Pancreas (tissue), 10 donors: ENCODE results near the gene CCDC178. TPM values are rescaled to one million over a fixed set of nuclear protein-coding genes. Genes with fewer than 3 reads are reported as not detected.

Experiments used
- ATAC-seq, 4 donors: fragments of 200-7000 bp; cut with Tn5 transposase; one replicate each; pipeline versions ENCODE4 v1.8.0 to v1.9.1; 2020; ENCODE audit warnings: mild to moderate bottlenecking in 4 of 4, moderate library complexity in 4 of 4
- DNase-seq, 6 donors: peaks; one replicate each; pipeline ENCODE4 v3.0.0-alpha.2; 2020
- FAIRE-seq: peaks from 2 replicates; lab custom pipeline; 2012; peaks lifted over from hg19 to GRCh38; lab: Jason Lieb, UNC
- H3K27ac ChIP-seq, 4 donors: fragments of 200-600 bp; sonication (generic); 1 replicate in 3 of 4; 2 replicates in 1 of 4; pipeline versions ENCODE4 v1.5.0 to v1.8.0; 2020
- H3K27me3 ChIP-seq, 4 donors: fragments of 200-600 bp; one replicate each; pipeline ENCODE4 v1.8.0; 2021
- H3K36me3 ChIP-seq, 3 donors: fragments of 200-600 bp; sonication (generic) in 1 of 3; one replicate each; pipeline versions ENCODE4 v1.5.0 to v1.8.0; 2020 to 2021
- H3K4me1 ChIP-seq, 3 donors: fragments of 200-600 bp; one replicate each; pipeline ENCODE4 v1.8.0; 2021
- H3K4me3 ChIP-seq, 4 donors: fragments of 200-600 bp; sonication (generic) in 2 of 4; one replicate each; pipeline versions ENCODE4 v1.5.0 to v1.8.0; 2020 to 2021
- H3K9me3 ChIP-seq, 4 donors: fragments of 200-600 bp; one replicate each; pipeline ENCODE4 v1.8.0; 2021
- WGBS, 2 donors: extraction: QIAGEN DNeasy Blood & Tissue Kit; methylation state at CpG; one replicate each; pipeline ENCODE4 v1.1.7; 2013; 5-methylcytosine and 5-hydroxymethylcytosine counted together
- intact Hi-C, 3 donors: fragments of 100-400 bp; cut with DNase I; formaldehyde crosslinking; loops; one replicate each; pipeline versions ENCODE4 v1.11.1 to v1.14.2; 2022
- polyA plus RNA-seq, 2 donors: library from polyadenylated mRNA; stranded (reverse); fragments of 200-250 nt; gene quantifications; one replicate each; pipeline ENCODE4 v1.2.3, GENCODE V29; 2013
- total RNA-seq, 6 donors: library from RNA; stranded (reverse); fragmentation: NEBNext Ultra II Directional in 4 of 6; extraction: Animal tissue kit (Norgen Biotek cat#: 25700) in 4 of 6; gene quantifications; one replicate each; pipeline versions ENCODE4 v1.2.1 to v1.2.4, GENCODE V29; 2021 to 2023
- TF ChIP-seq, protein P1 (sequence below), 4 donors: fragments of 200-600 bp; sonication (generic) in 3 of 4; IDR thresholded peaks; one replicate each; pipeline versions ENCODE4 v1.5.0 to v1.8.0; 2021; ENCODE audit warnings: antibody characterized with exemption in 4 of 4
- donor health status: healthy with polysubstance abuse.
- donor health status: DM: no; HTN: no; CAD: no; lungs with moderate emphysema.
- donor health status: DM: no; HTN: no; CAD: no.
- donor health status: control.
- donor health status: control.
- donor health status: Bipolar disorder and iron deficiency.
- donor health status: DM: yes; HTN: yes; CAD: no.
- donor health status: DM: no; HTN: no; CAD: no.
- donor health status: DM: no; HTN: no; CAD: no.
- donor health status: DM: yes; HTN: yes; CAD: no.

Gene CCDC178
- total and polyA plus RNA-seq, 8 donors = 0.11 to 1.3 (median 0.51) TPM; not detected in 1

DNA sequence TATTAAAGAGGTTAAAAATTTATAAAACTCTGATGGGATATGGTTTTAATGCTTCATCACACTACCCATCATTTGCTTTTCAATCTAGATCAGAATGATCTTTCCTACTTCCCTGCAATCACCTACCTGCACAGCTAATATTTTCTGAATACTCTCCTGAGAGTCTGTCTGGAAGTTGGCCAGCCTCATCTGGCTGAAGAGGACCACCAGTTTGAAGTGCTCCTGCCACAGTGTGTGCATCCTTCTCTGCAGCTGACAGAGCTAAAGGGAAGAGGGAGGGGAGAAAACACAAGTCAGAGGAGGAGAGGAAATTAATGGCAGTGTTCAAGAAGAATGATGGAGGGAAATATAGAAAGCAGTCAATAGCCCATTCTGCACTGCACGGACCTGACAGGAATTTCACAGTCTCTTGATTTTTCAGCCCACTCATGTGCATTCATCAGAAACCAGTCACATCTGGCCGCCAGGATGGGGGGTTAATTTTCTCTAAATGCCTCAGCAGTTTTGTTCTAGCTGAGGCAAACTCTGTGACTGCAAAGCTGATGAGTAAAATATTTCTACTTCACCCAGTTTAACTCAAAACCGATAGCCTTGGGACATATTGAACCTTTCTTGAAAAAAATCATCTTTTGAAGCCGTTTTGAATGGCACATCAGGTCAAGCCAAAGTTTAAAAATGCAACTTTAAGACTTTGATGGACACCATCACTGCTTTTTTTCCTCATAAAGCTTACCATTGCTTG lies 465.9 kb downstream of the CCDC178 start:
- TF ChIP-seq, protein P1, sequence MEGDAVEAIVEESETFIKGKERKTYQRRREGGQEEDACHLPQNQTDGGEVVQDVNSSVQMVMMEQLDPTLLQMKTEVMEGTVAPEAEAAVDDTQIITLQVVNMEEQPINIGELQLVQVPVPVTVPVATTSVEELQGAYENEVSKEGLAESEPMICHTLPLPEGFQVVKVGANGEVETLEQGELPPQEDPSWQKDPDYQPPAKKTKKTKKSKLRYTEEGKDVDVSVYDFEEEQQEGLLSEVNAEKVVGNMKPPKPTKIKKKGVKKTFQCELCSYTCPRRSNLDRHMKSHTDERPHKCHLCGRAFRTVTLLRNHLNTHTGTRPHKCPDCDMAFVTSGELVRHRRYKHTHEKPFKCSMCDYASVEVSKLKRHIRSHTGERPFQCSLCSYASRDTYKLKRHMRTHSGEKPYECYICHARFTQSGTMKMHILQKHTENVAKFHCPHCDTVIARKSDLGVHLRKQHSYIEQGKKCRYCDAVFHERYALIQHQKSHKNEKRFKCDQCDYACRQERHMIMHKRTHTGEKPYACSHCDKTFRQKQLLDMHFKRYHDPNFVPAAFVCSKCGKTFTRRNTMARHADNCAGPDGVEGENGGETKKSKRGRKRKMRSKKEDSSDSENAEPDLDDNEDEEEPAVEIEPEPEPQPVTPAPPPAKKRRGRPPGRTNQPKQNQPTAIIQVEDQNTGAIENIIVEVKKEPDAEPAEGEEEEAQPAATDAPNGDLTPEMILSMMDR (IDR thresholded peaks at IDR 0.05) = no peak
- H3K9me3 ChIP-seq = no peaks in the 10 kb centered on the region
- no peak overlapping the region for H3K27ac ChIP-seq
- DNase-seq = no peak
- H3K4me1 ChIP-seq = no peaks in the 10 kb centered on the region
- intact Hi-C loops = no loop called here
- ATAC-seq = no peak
- WGBS, 2 donors = 28 to 32% methylated on average over 4 of the region's 4 CpGs
- H3K27me3 ChIP-seq = peaks cover 0 to 4% (median 0%) of the 10 kb centered on the region in 4 donors
- no peak for FAIRE-seq
- no peak overlapping the region for H3K4me3 ChIP-seq
- H3K36me3 ChIP-seq = no peaks in the 10 kb centered on the region

DNA sequence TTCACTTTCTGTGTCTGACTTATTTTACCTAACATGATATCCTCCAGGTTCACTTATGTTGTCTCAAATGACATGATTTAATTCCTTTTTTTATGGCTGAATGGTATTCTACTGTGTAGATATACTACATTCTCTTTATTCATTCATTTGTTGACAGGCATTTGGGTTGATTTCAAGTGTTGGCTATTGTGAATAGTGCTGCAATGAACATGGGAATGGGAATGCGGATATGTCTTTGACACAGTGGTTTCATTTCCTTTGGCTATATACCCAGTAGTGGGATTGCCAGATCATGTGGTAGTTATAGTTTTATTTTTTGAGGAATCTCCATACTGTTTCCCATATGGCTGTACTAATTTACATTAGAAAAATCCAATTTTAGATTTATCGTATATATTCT lies 472.3 kb downstream of the CCDC178 start:
- WGBS, 2 donors = 92 to 95% methylated on average over 2 of the region's 2 CpGs
- Histone ChIP-seq H3K9me3 (no peaks in the 10 kb centered on the region), H3K4me3 (no peak overlapping the region), H3K27ac (no peak overlapping the region), H3K4me1 (no peaks in the 10 kb centered on the region), H3K36me3 (no peaks in the 10 kb centered on the region), H3K27me3 (peaks cover 0 to 1% (median 0%) of the 10 kb centered on the region in 4 donors)
- ATAC-seq = no peak
- intact Hi-C loops = no loop called here
- DNase-seq = no peak
- TF ChIP-seq, protein P1 (IDR thresholded peaks at IDR 0.05) = no peak
- FAIRE-seq = no peak

DNA sequence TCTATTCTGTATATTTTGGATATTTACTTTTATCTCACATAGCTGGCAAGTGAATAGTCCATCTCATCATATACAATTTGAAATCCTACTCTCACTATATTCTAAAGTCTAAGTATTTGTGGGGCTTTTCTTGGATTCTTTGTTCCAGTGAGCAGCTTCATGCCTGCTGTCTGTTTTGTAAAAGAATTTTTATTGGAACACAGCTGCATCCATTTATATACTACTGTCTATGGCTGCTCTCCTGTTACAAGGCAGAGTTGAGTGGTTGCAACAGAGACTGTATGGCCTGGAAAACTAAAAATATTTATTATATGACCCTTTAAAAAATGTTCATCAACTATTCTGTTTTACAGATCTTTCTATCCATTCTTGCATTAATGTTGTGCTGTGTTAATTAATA lies 474.4 kb downstream of the CCDC178 start:
- no peaks in the 10 kb centered on the region for H3K9me3 ChIP-seq
- intact Hi-C loops = no loop called here
- no peak for FAIRE-seq
- H3K36me3 ChIP-seq = no peaks in the 10 kb centered on the region
- no peak overlapping the region for H3K27ac ChIP-seq
- TF ChIP-seq, protein P1 (IDR thresholded peaks at IDR 0.05) = no peak
- no peaks in the 10 kb centered on the region for H3K27me3 ChIP-seq
- no peak for ATAC-seq
- DNase-seq = no peak
- H3K4me3 ChIP-seq = no peak overlapping the region
- H3K4me1 ChIP-seq = no peaks in the 10 kb centered on the region

DNA sequence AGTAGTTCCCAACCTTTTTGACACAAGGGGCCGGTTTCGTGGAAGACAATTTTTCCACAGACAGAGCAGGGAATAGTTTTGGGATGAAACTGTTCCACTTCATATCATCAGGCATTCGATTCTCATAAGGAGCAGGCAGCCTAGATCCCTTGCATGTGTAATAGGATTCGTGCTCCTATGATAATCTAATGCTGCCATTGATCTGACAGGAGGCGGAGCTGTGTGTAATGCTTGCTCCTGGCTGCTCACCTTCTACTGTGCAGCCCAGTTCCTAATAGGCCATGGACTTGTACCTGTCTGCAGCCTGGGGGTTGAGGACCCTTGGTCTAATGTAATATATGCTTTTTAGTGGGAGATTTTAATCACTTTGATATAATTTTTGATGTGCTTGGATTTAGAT lies 479.0 kb downstream of the CCDC178 start:
- intact Hi-C loops = no loop called here
- Histone ChIP-seq H3K27me3 (no peaks in the 10 kb centered on the region), H3K36me3 (no peaks in the 10 kb centered on the region), H3K4me3 (no peak overlapping the region), H3K9me3 (no peaks in the 10 kb centered on the region), H3K4me1 (no peaks in the 10 kb centered on the region), H3K27ac (no peak overlapping the region)
- TF ChIP-seq, protein P1 (IDR thresholded peaks at IDR 0.05) = no peak
- WGBS, 2 donors = 59 to 67% methylated on average over 5 of the region's 5 CpGs
- ATAC-seq (no peak), FAIRE-seq (no peak), DNase-seq (no peak)

DNA sequence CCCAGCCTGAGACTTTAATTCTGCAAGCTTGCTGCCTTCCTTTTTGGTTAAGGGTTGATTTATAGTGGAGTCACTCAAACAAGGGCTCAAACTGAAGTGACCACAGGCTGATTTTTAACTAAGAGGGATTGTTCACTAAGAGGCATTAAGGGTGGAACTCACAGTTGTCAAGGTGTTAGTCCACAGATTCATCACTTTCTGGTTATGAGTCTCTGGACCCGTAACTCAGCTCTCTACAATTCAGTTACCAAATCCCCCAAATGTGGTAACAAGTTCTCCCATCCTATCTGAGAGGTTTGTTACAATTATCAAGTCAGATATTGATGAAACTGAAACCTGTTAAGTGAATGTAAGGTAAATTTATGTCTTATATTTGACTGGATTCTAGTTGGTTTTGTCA lies 481.8 kb downstream of the CCDC178 start:
- no peak for DNase-seq
- H3K4me3 ChIP-seq = no peak overlapping the region
- intact Hi-C loops = no loop called here
- H3K27me3 ChIP-seq = no peaks in the 10 kb centered on the region
- no peaks in the 10 kb centered on the region for H3K36me3 ChIP-seq
- H3K4me1 ChIP-seq = no peaks in the 10 kb centered on the region
- no peaks in the 10 kb centered on the region for H3K9me3 ChIP-seq
- 57 to 74% methylated on average over 1 of the region's 1 CpG for WGBS, 2 donors
- no peak for ATAC-seq
- TF ChIP-seq, protein P1 (IDR thresholded peaks at IDR 0.05) = no peak
- H3K27ac ChIP-seq = no peak overlapping the region
- FAIRE-seq = no peak
